ENCODE measurements around the gene ECHDC3.

DNA sequence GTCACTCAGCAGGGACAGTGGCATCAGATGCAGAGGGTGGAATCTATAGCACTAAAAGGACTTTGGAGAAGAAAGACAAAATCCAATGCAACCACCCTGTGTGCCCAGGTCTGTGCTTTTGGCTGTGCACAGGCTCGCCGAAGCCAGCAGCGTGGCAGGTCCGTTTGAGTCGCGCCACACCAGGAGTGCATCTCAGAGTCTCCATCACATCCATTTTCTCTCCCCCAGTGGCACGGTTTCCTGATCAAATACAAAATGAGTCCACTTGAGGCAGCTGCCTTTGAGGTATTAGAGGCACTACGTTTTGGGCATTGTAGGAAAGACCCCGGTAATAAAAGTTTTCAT is 57.5 kb downstream of the ECHDC3 start:
- TF ChIP-seq CTCF (IDR thresholded peaks at IDR 0.05) (no peak), POLR2A (IDR thresholded peaks at IDR 0.05) (no peak)
